Breast epithelium (tissue), 3 donors: Measurements from ENCODE around the gene RTP2.

ENCODE experiments used
- CTCF ChIP-seq, 3 donors: fragments of 450-650 bp; IDR thresholded peaks; one replicate each; pipeline ENCODE4 v1.5.1; 2016 to 2017; ENCODE audit warnings: antibody characterized with exemption in 3 of 3, mild to moderate bottlenecking in 3 of 3, moderate library complexity in 3 of 3
- POLR2A ChIP-seq: fragments of 450-650 bp; IDR thresholded peaks from one replicate; pipeline ENCODE4 v1.6.1; 2016; ENCODE audit warnings: antibody characterized with exemption, mild to moderate bottlenecking, moderate library complexity

- no peak for TF ChIP-seq POLR2A
- TF ChIP-seq CTCF (IDR thresholded peaks at IDR 0.05), result no peak
These were observed 22.9 kb upstream of the RTP2 start for GRCh38 chr3:187725224-187725623.
